ENCODE measurements around the gene TMEM107.
A peak's percentile ranks its signal among the peaks of the same experiment; 100 is the strongest.

Gene TMEM107

GRCh38 chr17:8148560-8148959 is 27.6 kb downstream of the TMEM107 start:
- no peak for FAIRE-seq

- FAIRE-seq: no peak
Measured at GRCh38 chr17:8147805-8148404, 28.3 kb downstream of the TMEM107 start.

- FAIRE-seq: no peak
Measured at GRCh38 chr17:8147141-8147804, 28.9 kb downstream of the TMEM107 start.

GRCh38 chr17:8146381-8147140 is 29.6 kb downstream of the TMEM107 start:
- no peak for FAIRE-seq

- FAIRE-seq: no peak
Measured at GRCh38 chr17:8145811-8146210, 30.4 kb downstream of the TMEM107 start.

GRCh38 chr17:8144401-8145231 is 31.6 kb downstream of the TMEM107 start:
- FAIRE-seq: no peak

- no peak for FAIRE-seq
Measured at GRCh38 chr17:8143581-8144400, 32.4 kb downstream of the TMEM107 start.

- FAIRE-seq: no peak
Measured at GRCh38 chr17:8142887-8143580, 33.1 kb downstream of the TMEM107 start.

GRCh38 chr17:8142158-8142886 is 33.9 kb downstream of the TMEM107 start:
- no peak for FAIRE-seq

- FAIRE-seq: no peak
Measured at GRCh38 chr17:8141741-8142140, 34.4 kb downstream of the TMEM107 start.

GRCh38 chr17:8141045-8141444 is 35.1 kb downstream of the TMEM107 start:
- no peak for FAIRE-seq

- no peak for FAIRE-seq
Measured at GRCh38 chr17:8140065-8141029, 35.8 kb downstream of the TMEM107 start.

- FAIRE-seq: peak; percentile 80
Measured at GRCh38 chr17:8138672-8139371, 37.4 kb downstream of the TMEM107 start.

GRCh38 chr17:8138374-8138671 is 37.9 kb downstream of the TMEM107 start:
- no peak for FAIRE-seq

- FAIRE-seq: no peak
Measured at GRCh38 chr17:8137645-8138373, 38.4 kb downstream of the TMEM107 start.

- FAIRE-seq: no peak
Measured at GRCh38 chr17:8133941-8134340, 42.2 kb downstream of the TMEM107 start.

- no peak for FAIRE-seq
Measured at GRCh38 chr17:8133399-8133798, 42.8 kb downstream of the TMEM107 start.

- no peak for FAIRE-seq
Measured at GRCh38 chr17:8131844-8132441, 44.2 kb downstream of the TMEM107 start.

All from colon (tissue), 2 donors.